Type B pancreatic cell (in vitro differentiated cells): ENCODE results near the gene PHOSPHO1. TPM values are rescaled to one million over a fixed set of nuclear protein-coding genes. Genes with fewer than 3 reads are reported as not detected.

Experiments
- total RNA-seq: library from RNA; stranded (reverse); gene quantifications from 2 replicates; pipeline ENCODE4 v1.2.1, GENCODE V29; 2021; ENCODE audit warnings: low replicate concordance

PHOSPHO1 gene
- total RNA-seq, 1 donor from 2014 or later = not detected

Other genes starting within 250 kb of the PHOSPHO1 start
- gene IGF2BP1, start 233.4 kb downstream of the PHOSPHO1 start, total RNA-seq = 104 and 232 TPM in 2 replicates
- 0.60 and 3.7 TPM in 2 replicates for gene B4GALNT2, start 98.0 kb downstream of the PHOSPHO1 start, total RNA-seq
- 0.34 TPM in 1 of 2 replicates, not detected in the other for gene GNGT2, start 20.2 kb downstream of the PHOSPHO1 start, total RNA-seq
- gene ABI3, start 20.1 kb downstream of the PHOSPHO1 start, total RNA-seq = 0.31 TPM in 1 of 2 replicates, not detected in the other
- gene ZNF652, start 131.5 kb upstream of the PHOSPHO1 start, total RNA-seq = 39.6 and 42.3 TPM in 2 replicates
- 231 and 270 TPM in 2 replicates for gene PHB1, start 184.1 kb upstream of the PHOSPHO1 start, total RNA-seq